AG09309 (cell line): ENCODE data around the gene LDHAL6B.
A peak's percentile ranks its signal among the peaks of the same experiment; 100 is the strongest.

Experiments used
- DNase-seq: peaks from one replicate; pipeline ENCODE4 v3.0.0-alpha.2; 2010; ENCODE audit warnings: low read depth
- H3K4me3 ChIP-seq: 2 replicates; pipeline ENCODE4 v1.5.1; 2011; ENCODE audit warnings: mild to moderate bottlenecking, low read depth, low read length, moderate library complexity; ENCODE audit not compliant: control insufficient read depth
- CTCF ChIP-seq: IDR thresholded peaks from 2 replicates; pipeline ENCODE4 v1.5.1; 2011; ENCODE audit warnings: mild to moderate bottlenecking, low read depth, low read length, inconsistent platforms; ENCODE audit not compliant: insufficient read depth, control insufficient read depth; ENCODE audit errors: missing control alignments

Gene LDHAL6B

GRCh38 chr15:59217876-59218498 lies 11.3 kb downstream of the LDHAL6B start:
- DNase-seq, result no peak
- no peak for TF ChIP-seq CTCF
- no peak overlapping the region for H3K4me3 ChIP-seq

DNA sequence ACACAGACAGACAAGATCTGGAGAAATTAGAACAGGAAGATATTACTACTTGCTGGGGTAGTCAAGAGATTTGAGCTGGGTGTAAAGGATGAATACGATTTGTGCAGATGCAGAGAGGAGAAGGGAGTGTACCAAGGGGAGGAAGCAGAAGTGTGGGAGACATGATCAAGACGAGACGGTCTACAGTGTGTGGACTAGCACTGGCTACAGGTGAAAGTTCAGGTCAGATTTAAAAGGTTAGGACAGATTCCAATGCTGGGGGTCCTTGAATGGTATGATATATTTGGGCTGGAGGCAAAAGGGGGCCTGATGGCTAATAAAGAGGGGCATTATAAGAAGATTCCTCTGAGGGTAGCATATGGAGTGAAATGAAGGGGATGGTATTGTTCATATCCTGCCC lies 12.1 kb downstream of the LDHAL6B start:
- no peak for DNase-seq
- H3K4me3 ChIP-seq, result no peak overlapping the region
- TF ChIP-seq CTCF, result no peak

GRCh38 chr15:59221511-59222505 lies 15.2 kb downstream of the LDHAL6B start:
- no peak overlapping the region for H3K4me3 ChIP-seq
- no peak for TF ChIP-seq CTCF
- peak; percentile 64 for DNase-seq

GRCh38 chr15:59222906-59223550 lies 16.4 kb downstream of the LDHAL6B start:
- DNase-seq, result no peak
- H3K4me3 ChIP-seq, result no peak overlapping the region
- TF ChIP-seq CTCF, result no peak

DNA sequence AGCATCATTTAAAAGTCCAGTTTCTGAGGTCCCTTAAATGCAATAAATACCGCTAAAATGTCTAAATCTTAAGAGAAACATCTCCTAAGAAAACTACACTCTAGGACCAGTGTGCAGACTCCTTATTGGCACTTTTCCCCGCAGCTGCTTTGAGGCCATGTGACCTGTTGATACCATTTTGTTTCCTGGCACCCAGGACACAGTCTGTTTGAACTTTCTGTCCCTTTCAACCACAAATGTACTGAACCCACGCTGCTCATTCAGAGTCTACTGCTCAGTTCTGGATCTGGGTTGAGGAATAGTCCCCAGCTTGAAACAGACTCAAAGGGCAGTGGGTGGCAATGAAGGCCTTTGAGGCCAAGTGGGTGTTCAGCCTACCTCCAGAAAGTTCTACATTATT lies 17.1 kb downstream of the LDHAL6B start:
- H3K4me3 ChIP-seq, result no peak overlapping the region
- DNase-seq, result no peak
- TF ChIP-seq CTCF, result no peak

DNA sequence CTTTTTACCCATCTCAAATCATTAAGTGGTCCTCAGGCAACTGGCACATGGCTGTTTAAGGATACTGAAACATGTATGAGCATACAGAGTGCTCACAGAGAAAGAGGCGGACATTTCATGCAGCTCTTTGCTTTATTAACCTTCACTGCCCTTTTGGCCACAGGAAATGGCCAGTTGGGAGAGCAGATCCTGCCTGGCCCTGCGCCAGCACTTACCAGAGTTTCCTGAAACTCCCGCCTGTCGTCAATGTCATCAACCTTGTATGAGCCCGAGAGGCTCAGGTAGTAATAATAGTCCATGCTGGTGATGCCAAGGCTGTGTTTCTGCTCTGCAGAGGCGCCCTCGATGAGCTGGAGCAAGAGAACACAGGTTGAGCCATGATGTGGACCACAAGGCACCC lies 17.8 kb downstream of the LDHAL6B start:
- TF ChIP-seq CTCF, result no peak
- DNase-seq, result no peak
- no peak overlapping the region for H3K4me3 ChIP-seq
